Measurements from ENCODE around the gene RGS2.

RGS2 gene

GRCh38 chr1:192763756-192764155, 45.1 kb upstream of the RGS2 start:
- no peak overlapping the region for H3K23ac ChIP-seq (ENCODE audit: low read length)
- no peak overlapping the region for H3K4ac ChIP-seq (ENCODE audit: low read depth, low read length)
- H3K27me3 ChIP-seq (ENCODE audit: insufficient read depth, low read length): no peaks in the 10 kb centered on the region

GRCh38 chr1:192764675-192765074, 44.2 kb upstream of the RGS2 start:
- no peak overlapping the region for H3K4me3 ChIP-seq (ENCODE audit: low read depth, low read length)
- H2AK5ac ChIP-seq (ENCODE audit: low read length): no peak overlapping the region
- H2BK120ac ChIP-seq (ENCODE audit: insufficient read depth, low read length, poor library complexity): no peak overlapping the region
- no peak overlapping the region for H2BK5ac ChIP-seq (ENCODE audit: low read depth, low read length, poor library complexity)
- no peaks in the 10 kb centered on the region for H3K9me3 ChIP-seq (ENCODE audit: insufficient read depth, low read depth, low read length)
- no peak overlapping the region for H3K9ac ChIP-seq (ENCODE audit: low read length)
- WGBS (ENCODE audit: extremely low coverage, insufficient coverage, insufficient read length): no CpG with 5 or more reads among the region's 2 CpGs
- H3K27me3 ChIP-seq (ENCODE audit: insufficient read depth, low read length): no peaks in the 10 kb centered on the region
- no peaks in the 10 kb centered on the region for H3K36me3 ChIP-seq (ENCODE audit: control insufficient read depth in 1 of 2, insufficient read depth in 2 of 2, low read length in 2 of 2)
- no peak overlapping the region for H4K91ac ChIP-seq (ENCODE audit: low read depth, low read length)
- no peak overlapping the region for H4K8ac ChIP-seq (ENCODE audit: low read depth, low read length)
- no peak overlapping the region for H2AFZ ChIP-seq (ENCODE audit: insufficient read depth, low read length, poor library complexity)
- no peak overlapping the region for H3K23ac ChIP-seq (ENCODE audit: low read length)
- no peak for DNase-seq
- H3K79me2 ChIP-seq (ENCODE audit: control insufficient read depth, insufficient read depth, low read length, poor library complexity): no peaks in the 10 kb centered on the region
- H2BK12ac ChIP-seq (ENCODE audit: low read length): no peak overlapping the region
- H3K14ac ChIP-seq (ENCODE audit: low read length): no peak overlapping the region
- H3K79me1 ChIP-seq (ENCODE audit: low read length): no peaks in the 10 kb centered on the region
- H3K4me2 ChIP-seq (ENCODE audit: low read length): no peak overlapping the region
- H3K27ac ChIP-seq (ENCODE audit: low read depth, low read length): no peak overlapping the region
- no peak overlapping the region for H3K18ac ChIP-seq (ENCODE audit: low read length)
- H3K4ac ChIP-seq (ENCODE audit: low read depth, low read length): no peak overlapping the region
- no peak overlapping the region for H4K12ac ChIP-seq (ENCODE audit: low read depth, low read length)
- H3K4me1 ChIP-seq (ENCODE audit: control insufficient read depth in 1 of 2, insufficient read depth in 2 of 2, low read length in 2 of 2): no peaks in the 10 kb centered on the region

More at GRCh38 chr1:192763756-192764155, 45.1 kb upstream of the RGS2 start:
- no peaks in the 10 kb centered on the region for H3K79me1 ChIP-seq (ENCODE audit: low read length)
- H3K4me2 ChIP-seq (ENCODE audit: low read length): no peak overlapping the region
- H2AK5ac ChIP-seq (ENCODE audit: low read length): no peak overlapping the region
- WGBS (ENCODE audit: extremely low coverage, insufficient coverage, insufficient read length): no CpG with 5 or more reads among the region's 1 CpG
- no peak overlapping the region for H3K9ac ChIP-seq (ENCODE audit: low read length)
- H3K14ac ChIP-seq (ENCODE audit: low read length): no peak overlapping the region
- peak; percentile 76 to 92 for DNase-seq
- H4K91ac ChIP-seq (ENCODE audit: low read depth, low read length): no peak overlapping the region
- no peaks in the 10 kb centered on the region for H3K4me1 ChIP-seq (ENCODE audit: control insufficient read depth in 1 of 2, insufficient read depth in 2 of 2, low read length in 2 of 2)
- no peak overlapping the region for H4K8ac ChIP-seq (ENCODE audit: low read depth, low read length)
- no peak overlapping the region for H3K18ac ChIP-seq (ENCODE audit: low read length)
- H3K9me3 ChIP-seq (ENCODE audit: insufficient read depth, low read depth, low read length): no peaks in the 10 kb centered on the region
- H3K27ac ChIP-seq (ENCODE audit: low read depth, low read length): no peak overlapping the region
- H2BK5ac ChIP-seq (ENCODE audit: low read depth, low read length, poor library complexity): no peak overlapping the region
- H3K36me3 ChIP-seq (ENCODE audit: control insufficient read depth in 1 of 2, insufficient read depth in 2 of 2, low read length in 2 of 2): no peaks in the 10 kb centered on the region
- H2AFZ ChIP-seq (ENCODE audit: insufficient read depth, low read length, poor library complexity): no peak overlapping the region
- H4K12ac ChIP-seq (ENCODE audit: low read depth, low read length): no peak overlapping the region
- H3K79me2 ChIP-seq (ENCODE audit: control insufficient read depth, insufficient read depth, low read length, poor library complexity): no peaks in the 10 kb centered on the region
- H2BK12ac ChIP-seq (ENCODE audit: low read length): no peak overlapping the region
- H3K4me3 ChIP-seq (ENCODE audit: low read depth, low read length): no peak overlapping the region
- H2BK120ac ChIP-seq (ENCODE audit: insufficient read depth, low read length, poor library complexity): no peak overlapping the region

- Histone ChIP-seq H2AFZ (ENCODE audit: insufficient read depth, low read length, poor library complexity) (no peak overlapping the region), H3K23ac (ENCODE audit: low read length) (no peak overlapping the region), H3K4ac (ENCODE audit: low read depth, low read length) (no peak overlapping the region), H3K9me3 (ENCODE audit: insufficient read depth, low read depth, low read length) (no peaks in the 10 kb centered on the region), H3K4me3 (ENCODE audit: low read depth, low read length) (no peak overlapping the region), H3K79me2 (ENCODE audit: control insufficient read depth, insufficient read depth, low read length, poor library complexity) (no peaks in the 10 kb centered on the region), H3K4me2 (ENCODE audit: low read length) (no peak overlapping the region), H3K79me1 (ENCODE audit: low read length) (no peaks in the 10 kb centered on the region), H2AK5ac (ENCODE audit: low read length) (no peak overlapping the region), H2BK120ac (ENCODE audit: insufficient read depth, low read length, poor library complexity) (no peak overlapping the region), H4K91ac (ENCODE audit: low read depth, low read length) (no peak overlapping the region), H3K4me1 (ENCODE audit: control insufficient read depth in 1 of 2, insufficient read depth in 2 of 2, low read length in 2 of 2) (no peaks in the 10 kb centered on the region), H3K18ac (ENCODE audit: low read length) (no peak overlapping the region), H3K14ac (ENCODE audit: low read length) (no peak overlapping the region), H3K36me3 (ENCODE audit: control insufficient read depth in 1 of 2, insufficient read depth in 2 of 2, low read length in 2 of 2) (no peaks in the 10 kb centered on the region), H3K27me3 (ENCODE audit: insufficient read depth, low read length) (no peaks in the 10 kb centered on the region), H2BK12ac (ENCODE audit: low read length) (no peak overlapping the region), H3K27ac (ENCODE audit: low read depth, low read length) (no peak overlapping the region), H2BK5ac (ENCODE audit: low read depth, low read length, poor library complexity) (no peak overlapping the region), H3K9ac (ENCODE audit: low read length) (no peak overlapping the region), H4K8ac (ENCODE audit: low read depth, low read length) (no peak overlapping the region), H4K12ac (ENCODE audit: low read depth, low read length) (no peak overlapping the region)
- DNase-seq: no peak
- no CpG with 5 or more reads among the region's 1 CpG for WGBS (ENCODE audit: extremely low coverage, insufficient coverage, insufficient read length)
These were observed 42.7 kb upstream of the RGS2 start for GRCh38 chr1:192766009-192766625.

- H3K27ac ChIP-seq (ENCODE audit: low read depth, low read length): no peak overlapping the region
- no peak overlapping the region for H2BK120ac ChIP-seq (ENCODE audit: insufficient read depth, low read length, poor library complexity)
- H4K91ac ChIP-seq (ENCODE audit: low read depth, low read length): no peak overlapping the region
- no peak overlapping the region for H4K12ac ChIP-seq (ENCODE audit: low read depth, low read length)
- WGBS (ENCODE audit: extremely low coverage, insufficient coverage, insufficient read length): no CpG with 5 or more reads among the region's 3 CpGs
- H3K9ac ChIP-seq (ENCODE audit: low read length): no peak overlapping the region
- H3K9me3 ChIP-seq (ENCODE audit: insufficient read depth, low read depth, low read length): no peaks in the 10 kb centered on the region
- H3K18ac ChIP-seq (ENCODE audit: low read length): no peak overlapping the region
- no peak overlapping the region for H3K23ac ChIP-seq (ENCODE audit: low read length)
- no peak overlapping the region for H2AFZ ChIP-seq (ENCODE audit: insufficient read depth, low read length, poor library complexity)
- H2AK5ac ChIP-seq (ENCODE audit: low read length): no peak overlapping the region
- H3K14ac ChIP-seq (ENCODE audit: low read length): no peak overlapping the region
- no peaks in the 10 kb centered on the region for H3K27me3 ChIP-seq (ENCODE audit: insufficient read depth, low read length)
- no peak for DNase-seq
- H3K4me1 ChIP-seq (ENCODE audit: control insufficient read depth in 1 of 2, insufficient read depth in 2 of 2, low read length in 2 of 2): no peaks in the 10 kb centered on the region
- no peak overlapping the region for H3K4ac ChIP-seq (ENCODE audit: low read depth, low read length)
- H3K36me3 ChIP-seq (ENCODE audit: control insufficient read depth in 1 of 2, insufficient read depth in 2 of 2, low read length in 2 of 2): no peaks in the 10 kb centered on the region
- no peak overlapping the region for H3K4me3 ChIP-seq (ENCODE audit: low read depth, low read length)
- H3K79me2 ChIP-seq (ENCODE audit: control insufficient read depth, insufficient read depth, low read length, poor library complexity): no peaks in the 10 kb centered on the region
- H3K4me2 ChIP-seq (ENCODE audit: low read length): no peak overlapping the region
- no peak overlapping the region for H2BK5ac ChIP-seq (ENCODE audit: low read depth, low read length, poor library complexity)
- H4K8ac ChIP-seq (ENCODE audit: low read depth, low read length): no peak overlapping the region
- H2BK12ac ChIP-seq (ENCODE audit: low read length): no peak overlapping the region
- H3K79me1 ChIP-seq (ENCODE audit: low read length): no peaks in the 10 kb centered on the region
These were observed 42.0 kb upstream of the RGS2 start for GRCh38 chr1:192766876-192767275.
